AG04449 (cell line): ENCODE data around the gene C1QTNF8.

Experiments
- CTCF ChIA-PET: fragments of 350-600 bp; formaldehyde crosslinking; extraction: SDS; loops from one replicate; lab custom pipeline; 2021; ENCODE audit warnings: antibody characterized with exemption; lab: Yijun Ruan, JAX
- POLR2A ChIA-PET: fragments of 400-600, 350-600 bp; formaldehyde crosslinking; extraction: SDS; loops from one replicate; lab custom pipeline; 2020; ENCODE audit warnings: antibody characterized with exemption, inconsistent platforms; lab: Yijun Ruan, JAX
- DNase-seq: peaks from one replicate; pipeline ENCODE4 v3.0.0-alpha.2; 2010; ENCODE audit warnings: low read depth, low spot score
- H3K4me3 ChIP-seq: 2 replicates; pipeline ENCODE4 v1.5.1; 2011; ENCODE audit warnings: low read depth, mild to moderate bottlenecking, control low read depth, low read length
- CTCF ChIP-seq: IDR thresholded peaks from one replicate; pipeline ENCODE4 v1.5.1; 2011; ENCODE audit warnings: mild to moderate bottlenecking, moderate library complexity, low read length, control low read depth, inconsistent platforms; ENCODE audit not compliant: insufficient read depth; ENCODE audit errors: missing control alignments

C1QTNF8 gene

GRCh38 chr16:1066584-1067172 is 29.4 kb downstream of the C1QTNF8 start:
- H3K4me3 ChIP-seq = no peak overlapping the region
- CTCF ChIA-PET = interaction anchor here (1.3 to 2.2 kb wide), 2 partner anchors 9 to 11 kb away, joined by 3 to 6 read pairs; no protein-coding TSS in a partner anchor
- no peak for TF ChIP-seq CTCF
- POLR2A ChIA-PET = no interaction called here
- no peak for DNase-seq

GRCh38 chr16:1065469-1066128 is 30.4 kb downstream of the C1QTNF8 start:
- no peak for TF ChIP-seq CTCF
- CTCF ChIA-PET = interaction anchor here (2.0 to 2.2 kb wide), 2 partner anchors 8 to 10 kb away, joined by 6 to 11 read pairs; no protein-coding TSS in a partner anchor
- no peak for DNase-seq
- H3K4me3 ChIP-seq = no peak overlapping the region
- POLR2A ChIA-PET = no interaction called here

GRCh38 chr16:1063728-1064127 is 32.3 kb downstream of the C1QTNF8 start:
- CTCF ChIA-PET = interaction anchor here (2.0 kb wide), 1 partner anchor 8 kb away, joined by 11 read pairs; no protein-coding TSS in a partner anchor
- TF ChIP-seq CTCF = no peak

GRCh38 chr16:1062895-1063294 is 33.1 kb downstream of the C1QTNF8 start:
- CTCF ChIA-PET = no interaction called here
- no peak for TF ChIP-seq CTCF

More at GRCh38 chr16:1063728-1064127, 32.3 kb downstream of the C1QTNF8 start:
- no peak for DNase-seq
- POLR2A ChIA-PET = no interaction called here
- H3K4me3 ChIP-seq = no peak overlapping the region

GRCh38 chr16:1061769-1062505 is 34.1 kb downstream of the C1QTNF8 start:
- ChIA-PET POLR2A (no interaction called here), CTCF (interaction anchor here (1.0 kb wide), 1 partner anchor 320 kb away, joined by 3 read pairs; no protein-coding TSS in a partner anchor)
- no peak for TF ChIP-seq CTCF
- DNase-seq = no peak
- no peak overlapping the region for H3K4me3 ChIP-seq

More at GRCh38 chr16:1062895-1063294, 33.1 kb downstream of the C1QTNF8 start:
- no peak overlapping the region for H3K4me3 ChIP-seq
- no peak for DNase-seq
- POLR2A ChIA-PET = no interaction called here
